Loucy (cell line): ENCODE data around the gene MITF.

Experiments
- H2AFZ ChIP-seq: fragments of 200-600 bp; sonication (generic); 2 replicates; pipeline ENCODE4 v1.6.0; 2016; ENCODE audit warnings: antibody characterized with exemption, mild to moderate bottlenecking, low read length, moderate library complexity
- H3F3A ChIP-seq: fragments of 200-600 bp; 2 replicates; pipeline ENCODE4 v1.6.0; 2016; ENCODE audit warnings: antibody characterized with exemption, low read depth, mild to moderate bottlenecking
- H3K27me3 ChIP-seq: fragments of 200-600 bp; sonication (generic); 2 replicates; pipeline ENCODE4 v1.6.1; 2014; ENCODE audit warnings: low read length, mild to moderate bottlenecking; ENCODE audit not compliant: insufficient read depth, poor library complexity, severe bottlenecking
- H3K36me3 ChIP-seq: fragments of 200-600 bp; sonication (generic); 2 replicates; pipeline ENCODE4 v1.6.1; 2016; ENCODE audit warnings: low read length; ENCODE audit not compliant: insufficient read depth
- H3K4me1 ChIP-seq: fragments of 200-600 bp; sonication (generic); 2 replicates; pipeline ENCODE4 v1.5.1; 2014; ENCODE audit warnings: low read length, mild to moderate bottlenecking; ENCODE audit not compliant: insufficient read depth, poor library complexity, severe bottlenecking
- H3K4me2 ChIP-seq: fragments of 200-600 bp; sonication (generic); 2 replicates; pipeline ENCODE4 v1.6.0; 2014; ENCODE audit warnings: antibody characterized with exemption, low read length, low read depth, mild to moderate bottlenecking; ENCODE audit not compliant: poor library complexity, severe bottlenecking
- H3K4me3 ChIP-seq: fragments of 200-600 bp; sonication (generic); 2 replicates; pipeline ENCODE4 v1.5.1; 2014; ENCODE audit warnings: low read length, mild to moderate bottlenecking, mixed read lengths; ENCODE audit not compliant: poor library complexity, severe bottlenecking
- H3K79me2 ChIP-seq: fragments of 200-600 bp; sonication (generic); 2 replicates; pipeline ENCODE4 v1.6.1; 2014; ENCODE audit warnings: low read length; ENCODE audit not compliant: insufficient read depth
- H3K9ac ChIP-seq: fragments of 200-600 bp; sonication (generic); 2 replicates; pipeline ENCODE4 v1.6.0; 2014; ENCODE audit warnings: mild to moderate bottlenecking, low read depth, low read length, moderate library complexity; ENCODE audit not compliant: poor library complexity, severe bottlenecking
- H3K9me2 ChIP-seq: fragments of 200-600 bp; sonication (generic); replicated peaks from 2 replicates; pipeline ENCODE4 v1.6.1; 2016; ENCODE audit warnings: low read depth, low read length, mixed read lengths
- H3K9me3 ChIP-seq: fragments of 200-600 bp; sonication (generic); 2 replicates; pipeline ENCODE4 v1.6.1; 2014; ENCODE audit warnings: mild to moderate bottlenecking, antibody characterized with exemption, low read length, low read depth; ENCODE audit not compliant: insufficient read depth
- H4K20me1 ChIP-seq: fragments of 200-600 bp; sonication (generic); 2 replicates; pipeline ENCODE4 v1.6.0; 2014; ENCODE audit warnings: antibody characterized with exemption, low read length, mild to moderate bottlenecking; ENCODE audit not compliant: insufficient read depth, poor library complexity, severe bottlenecking
- CTCF ChIP-seq: fragments of 200-600 bp; sonication (generic); conservative IDR thresholded peaks from 2 replicates; pipeline ENCODE4 v1.5.1; 2014; ENCODE audit warnings: mild to moderate bottlenecking, antibody characterized with exemption, low read length
- EZH2phosphoT487 ChIP-seq: fragments of 200-600 bp; IDR thresholded peaks from 2 replicates; pipeline ENCODE4 v1.6.1; 2018; ENCODE audit warnings: antibody characterized with exemption, mild to moderate bottlenecking, moderate library complexity, borderline replicate concordance

The MITF gene

GRCh38 chr3:69752241-69752640 lies 13.0 kb downstream of the MITF start:
- Histone ChIP-seq H3K4me1 (no peaks in the 10 kb centered on the region), H3K9me2 (no peaks in the 10 kb centered on the region), H3K36me3 (no peaks in the 10 kb centered on the region), H3K4me2 (no peak overlapping the region), H3K27me3 (no peaks in the 10 kb centered on the region), H3K79me2 (no peaks in the 10 kb centered on the region), H3K9me3 (no peaks in the 10 kb centered on the region), H3F3A (no peaks in the 10 kb centered on the region), H2AFZ (no peak overlapping the region), H3K9ac (no peak overlapping the region), H3K4me3 (no peak overlapping the region), H4K20me1 (no peaks in the 10 kb centered on the region)
- no peak for TF ChIP-seq CTCF
- no peak for TF ChIP-seq EZH2phosphoT487

- Histone ChIP-seq H3K4me3 (no peak overlapping the region), H3K4me2 (no peak overlapping the region)
These were observed 14.0 kb downstream of the MITF start for GRCh38 chr3:69753179-69753775.

DNA sequence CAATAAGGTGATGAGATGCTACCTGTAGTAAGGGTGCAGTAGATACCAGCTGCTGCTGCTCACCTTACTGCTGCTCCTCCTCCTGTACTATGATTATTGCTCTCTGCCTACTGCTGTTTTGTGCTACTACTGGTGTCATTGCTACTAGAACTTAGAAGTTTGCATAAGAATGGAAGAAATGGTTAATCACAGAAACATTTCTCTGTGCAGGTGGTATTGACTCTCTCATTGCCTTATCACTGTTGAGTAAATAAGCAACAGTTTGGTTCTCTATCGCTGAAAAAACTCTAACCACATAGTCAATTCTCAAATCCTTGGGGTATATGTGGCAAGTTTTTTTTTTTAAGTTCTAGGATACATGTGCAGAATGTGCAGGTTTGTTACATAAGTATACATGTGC lies 16.5 kb downstream of the MITF start:
- Histone ChIP-seq H4K20me1 (no peaks in the 10 kb centered on the region), H3F3A (no peaks in the 10 kb centered on the region), H3K4me2 (no peak overlapping the region), H3K27me3 (no peaks in the 10 kb centered on the region), H3K36me3 (no peaks in the 10 kb centered on the region), H3K4me3 (no peak overlapping the region), H2AFZ (no peak overlapping the region), H3K9me3 (no peaks in the 10 kb centered on the region), H3K79me2 (no peaks in the 10 kb centered on the region), H3K9ac (no peak overlapping the region), H3K4me1 (no peaks in the 10 kb centered on the region), H3K9me2 (no peaks in the 10 kb centered on the region)
- TF ChIP-seq CTCF (no peak), EZH2phosphoT487 (no peak)

More at GRCh38 chr3:69753179-69753775, 14.0 kb downstream of the MITF start:
- Histone ChIP-seq H2AFZ (no peak overlapping the region), H3F3A (no peaks in the 10 kb centered on the region), H3K4me1 (no peaks in the 10 kb centered on the region), H3K27me3 (no peaks in the 10 kb centered on the region), H3K79me2 (no peaks in the 10 kb centered on the region), H4K20me1 (no peaks in the 10 kb centered on the region), H3K9ac (no peak overlapping the region), H3K9me2 (no peaks in the 10 kb centered on the region), H3K36me3 (no peaks in the 10 kb centered on the region), H3K9me3 (no peaks in the 10 kb centered on the region)
- TF ChIP-seq EZH2phosphoT487 = no peak
- TF ChIP-seq CTCF = no peak
